ENCODE data around the gene HK1.

DNA sequence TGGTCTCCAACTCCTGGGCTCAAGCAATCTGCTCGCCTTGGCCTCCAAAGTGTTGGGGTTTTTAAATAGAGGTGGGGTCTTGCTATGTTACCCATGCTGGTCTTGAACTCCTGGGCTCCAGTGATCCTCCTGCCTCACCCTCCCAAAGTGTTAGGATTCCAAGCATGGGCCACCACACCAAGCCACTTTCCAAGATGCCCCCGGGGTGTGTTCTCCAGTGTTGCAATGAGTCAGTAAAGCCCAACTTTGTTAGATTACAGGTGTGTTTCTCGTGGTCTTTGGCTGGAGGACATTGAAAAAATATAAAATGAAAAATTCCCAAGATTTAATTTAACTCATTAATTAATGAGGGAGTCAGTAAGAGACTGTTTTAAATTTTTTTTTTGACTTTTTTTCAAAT is 109.2 kb downstream of the HK1 start:
- TF ChIP-seq, protein P1, sequence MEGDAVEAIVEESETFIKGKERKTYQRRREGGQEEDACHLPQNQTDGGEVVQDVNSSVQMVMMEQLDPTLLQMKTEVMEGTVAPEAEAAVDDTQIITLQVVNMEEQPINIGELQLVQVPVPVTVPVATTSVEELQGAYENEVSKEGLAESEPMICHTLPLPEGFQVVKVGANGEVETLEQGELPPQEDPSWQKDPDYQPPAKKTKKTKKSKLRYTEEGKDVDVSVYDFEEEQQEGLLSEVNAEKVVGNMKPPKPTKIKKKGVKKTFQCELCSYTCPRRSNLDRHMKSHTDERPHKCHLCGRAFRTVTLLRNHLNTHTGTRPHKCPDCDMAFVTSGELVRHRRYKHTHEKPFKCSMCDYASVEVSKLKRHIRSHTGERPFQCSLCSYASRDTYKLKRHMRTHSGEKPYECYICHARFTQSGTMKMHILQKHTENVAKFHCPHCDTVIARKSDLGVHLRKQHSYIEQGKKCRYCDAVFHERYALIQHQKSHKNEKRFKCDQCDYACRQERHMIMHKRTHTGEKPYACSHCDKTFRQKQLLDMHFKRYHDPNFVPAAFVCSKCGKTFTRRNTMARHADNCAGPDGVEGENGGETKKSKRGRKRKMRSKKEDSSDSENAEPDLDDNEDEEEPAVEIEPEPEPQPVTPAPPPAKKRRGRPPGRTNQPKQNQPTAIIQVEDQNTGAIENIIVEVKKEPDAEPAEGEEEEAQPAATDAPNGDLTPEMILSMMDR (IDR thresholded peaks at IDR 0.05; ENCODE audit: low read depth, low read length), result no peak
- TF ChIP-seq EZH2phosphoT487 (IDR thresholded peaks at IDR 0.05; ENCODE audit: low read depth), result no peak
